ENCODE data around the gene FGD6. TPM values are rescaled to one million over a fixed set of nuclear protein-coding genes. Genes with fewer than 3 reads are reported as not detected.
"Not testable (repeated sequence)": the region's sequence is repeated elsewhere in the genome, so short reads cannot be mapped to it uniquely, and the experiment has no call there.

FGD6 gene
- total RNA-seq, 1 donor = 12.5 TPM

DNA sequence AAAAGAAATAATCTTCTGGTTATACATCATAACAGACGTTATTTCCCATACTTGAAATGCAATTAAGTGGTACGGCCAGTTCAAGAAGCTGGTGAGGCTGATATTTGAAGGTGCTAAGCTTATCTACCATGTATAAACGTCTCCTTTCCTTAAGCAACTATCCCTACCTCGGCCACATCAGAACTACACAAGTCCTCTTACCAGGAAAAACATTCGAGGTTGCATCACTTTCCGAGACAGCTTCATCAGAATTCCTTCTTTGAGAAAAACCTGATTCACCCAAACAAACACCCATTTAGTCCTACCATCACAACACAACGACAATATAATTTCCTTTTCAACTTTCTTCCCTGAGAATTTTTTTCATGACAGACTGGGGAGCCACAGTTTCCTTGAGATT lies 109.9 kb downstream of the FGD6 start:
- TF ChIP-seq, protein P1, sequence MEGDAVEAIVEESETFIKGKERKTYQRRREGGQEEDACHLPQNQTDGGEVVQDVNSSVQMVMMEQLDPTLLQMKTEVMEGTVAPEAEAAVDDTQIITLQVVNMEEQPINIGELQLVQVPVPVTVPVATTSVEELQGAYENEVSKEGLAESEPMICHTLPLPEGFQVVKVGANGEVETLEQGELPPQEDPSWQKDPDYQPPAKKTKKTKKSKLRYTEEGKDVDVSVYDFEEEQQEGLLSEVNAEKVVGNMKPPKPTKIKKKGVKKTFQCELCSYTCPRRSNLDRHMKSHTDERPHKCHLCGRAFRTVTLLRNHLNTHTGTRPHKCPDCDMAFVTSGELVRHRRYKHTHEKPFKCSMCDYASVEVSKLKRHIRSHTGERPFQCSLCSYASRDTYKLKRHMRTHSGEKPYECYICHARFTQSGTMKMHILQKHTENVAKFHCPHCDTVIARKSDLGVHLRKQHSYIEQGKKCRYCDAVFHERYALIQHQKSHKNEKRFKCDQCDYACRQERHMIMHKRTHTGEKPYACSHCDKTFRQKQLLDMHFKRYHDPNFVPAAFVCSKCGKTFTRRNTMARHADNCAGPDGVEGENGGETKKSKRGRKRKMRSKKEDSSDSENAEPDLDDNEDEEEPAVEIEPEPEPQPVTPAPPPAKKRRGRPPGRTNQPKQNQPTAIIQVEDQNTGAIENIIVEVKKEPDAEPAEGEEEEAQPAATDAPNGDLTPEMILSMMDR (IDR thresholded peaks at IDR 0.05; ENCODE audit: insufficient read depth, low read length) = no peak
- H3K4me3 ChIP-seq (ENCODE audit: low read depth, low read length) = no peak overlapping the region
- no peak for DNase-seq (ENCODE audit: low read depth)

DNA sequence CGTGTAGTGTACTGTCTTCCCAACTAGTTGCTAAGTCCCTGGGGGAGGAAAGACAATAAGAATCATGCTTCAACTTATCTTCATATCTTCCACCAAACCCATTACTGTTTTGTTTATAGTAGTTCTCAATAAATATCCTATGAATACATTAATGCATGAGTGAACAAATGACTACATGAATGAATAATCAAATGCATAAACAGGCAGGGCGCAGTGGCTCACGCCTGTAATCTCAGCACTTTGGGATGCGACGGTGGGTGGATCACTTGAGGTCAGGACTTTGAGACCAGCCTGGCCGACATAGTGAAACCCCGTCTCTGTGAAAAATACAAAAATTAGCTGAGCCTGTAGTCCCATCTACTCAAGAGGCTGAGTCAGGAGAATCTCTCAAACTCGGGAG lies 111.7 kb downstream of the FGD6 start:
- no peak for DNase-seq (ENCODE audit: low read depth)
- H3K4me3 ChIP-seq (ENCODE audit: low read depth, low read length) = no peak overlapping the region
- TF ChIP-seq, protein P1 (IDR thresholded peaks at IDR 0.05; ENCODE audit: insufficient read depth, low read length) = no peak

DNA sequence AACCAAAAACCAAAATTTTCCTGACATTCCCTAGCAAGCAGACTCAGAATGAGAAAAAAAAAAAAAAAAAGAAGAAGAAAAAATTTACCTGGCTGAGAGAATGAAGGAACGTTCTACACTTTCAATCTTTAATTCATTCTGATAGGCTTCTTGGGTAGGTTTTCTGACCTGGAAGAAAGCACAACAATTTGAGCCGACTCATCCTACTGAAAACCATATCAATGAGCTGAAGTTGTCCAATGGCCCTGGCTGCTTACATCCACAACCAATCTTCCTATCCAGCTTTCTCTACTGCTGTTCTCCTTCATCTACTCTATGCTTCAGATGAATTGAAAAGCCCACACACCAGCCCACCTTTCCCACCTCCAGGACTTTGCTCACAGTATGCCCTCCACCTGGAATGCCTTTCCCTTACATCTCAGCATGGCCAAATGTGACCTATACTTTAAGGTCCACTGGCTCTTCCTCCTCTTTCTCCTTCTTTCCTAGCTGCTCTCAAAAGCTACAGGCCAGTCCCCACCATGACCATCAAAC lies 112.3 kb downstream of the FGD6 start:
- no peak overlapping the region for H3K4me3 ChIP-seq (ENCODE audit: low read depth, low read length)
- no peak for DNase-seq (ENCODE audit: low read depth)
- TF ChIP-seq, protein P1 (IDR thresholded peaks at IDR 0.05; ENCODE audit: insufficient read depth, low read length) = no peak

DNA sequence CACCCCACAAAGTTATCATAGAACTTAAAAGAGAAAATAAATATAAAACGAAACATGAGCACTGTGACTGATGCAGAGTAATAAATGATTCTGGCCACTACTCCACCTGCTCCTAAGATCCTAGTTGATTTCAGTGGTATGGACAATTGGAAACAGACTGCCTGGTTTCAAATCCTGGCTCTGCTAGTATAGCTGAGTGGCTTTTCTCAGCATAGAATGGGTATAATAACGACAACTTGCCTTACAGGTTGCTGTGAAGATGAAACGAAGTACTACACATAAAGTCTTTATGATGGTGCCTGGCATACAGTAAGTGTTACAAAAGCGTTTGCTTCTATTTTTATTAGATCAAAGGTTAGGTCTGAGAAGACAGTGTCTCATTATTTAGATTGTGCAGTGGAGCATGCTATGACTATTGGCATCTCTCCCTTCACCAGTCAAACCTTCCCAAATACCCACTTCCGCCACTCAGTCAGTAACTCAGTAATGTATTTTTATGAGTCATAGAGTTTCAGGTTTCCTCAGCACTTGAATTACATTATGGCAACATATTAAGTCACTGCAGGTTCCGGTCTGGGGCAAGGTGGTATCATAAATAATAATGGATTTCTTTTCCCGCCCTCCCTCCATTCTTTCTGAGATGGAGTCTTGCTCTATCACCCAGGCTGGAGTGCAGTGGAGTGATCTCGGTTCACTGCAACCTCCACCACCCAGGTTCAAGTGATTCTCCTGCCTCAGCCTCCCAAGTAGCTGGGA lies 114.2 kb downstream of the FGD6 start:
- peak; percentile 33 for DNase-seq (ENCODE audit: low read depth)
- H3K4me3 ChIP-seq (ENCODE audit: low read depth, low read length) = no peak overlapping the region
- TF ChIP-seq, protein P1 (IDR thresholded peaks at IDR 0.05; ENCODE audit: insufficient read depth, low read length) = no peak

DNA sequence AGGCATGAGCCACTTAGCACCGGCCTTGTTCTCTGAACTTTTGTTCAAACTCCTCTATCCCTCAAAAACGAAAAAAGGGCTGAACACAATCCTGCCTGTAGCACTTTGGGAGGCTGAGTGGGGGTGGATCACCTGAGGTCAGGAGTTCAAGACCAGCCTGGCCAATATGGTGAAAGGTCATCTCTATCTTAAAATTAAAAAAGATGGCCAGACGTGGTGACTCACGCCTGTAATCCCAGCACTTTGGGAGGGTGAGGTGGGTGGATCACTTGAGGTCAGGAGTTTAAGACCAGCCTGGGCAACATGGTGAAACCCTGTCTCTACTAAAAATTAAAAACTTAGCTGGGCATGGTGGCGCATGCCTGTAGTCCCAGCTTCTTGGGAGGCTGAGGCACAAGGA lies 115.3 kb downstream of the FGD6 start:
- not testable (repeated sequence) for DNase-seq (ENCODE audit: low read depth); H3K4me3 ChIP-seq (ENCODE audit: low read depth, low read length)

DNA sequence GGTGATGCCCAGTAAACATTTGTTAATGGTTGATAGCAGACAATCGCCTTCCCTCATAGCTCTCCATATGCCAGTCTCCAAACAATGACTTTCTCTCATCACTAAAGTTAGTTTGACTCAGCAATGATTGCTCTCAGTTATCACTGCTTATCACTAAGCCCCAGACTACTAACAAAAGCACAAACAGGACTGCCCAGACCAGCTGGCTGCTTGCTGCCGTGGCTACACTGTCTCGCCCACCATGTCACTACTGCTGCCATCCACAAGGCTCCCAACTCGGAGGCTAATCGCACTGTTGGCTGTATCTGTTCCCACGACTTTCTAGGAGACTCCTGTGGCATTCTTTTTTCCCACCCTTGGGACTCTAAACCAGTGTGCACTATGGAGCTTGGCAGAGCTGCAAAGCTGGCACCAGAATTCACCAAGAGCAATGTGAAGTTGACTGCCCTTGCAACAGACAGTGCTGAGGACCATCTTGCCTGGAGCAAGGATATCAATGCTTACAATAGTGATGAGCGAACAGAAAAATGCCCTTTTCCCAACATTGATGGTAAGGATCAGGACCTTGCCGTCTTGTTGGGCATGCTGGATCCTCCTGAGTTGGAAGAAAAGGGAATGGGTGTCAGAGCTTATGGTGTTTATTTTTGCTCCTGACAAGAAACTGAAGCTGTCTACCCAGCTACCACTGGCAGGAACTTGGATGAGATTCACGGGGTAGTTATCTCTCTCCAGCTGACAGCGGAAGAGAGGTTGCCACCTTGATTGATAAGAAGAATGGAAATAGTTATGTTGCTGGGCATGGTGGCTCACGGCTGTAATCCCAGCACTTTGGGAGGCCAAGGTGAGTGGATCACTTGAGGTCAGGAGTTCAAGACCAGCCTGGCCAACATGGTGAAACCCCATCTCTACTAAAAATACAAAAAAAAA lies 116.7 kb downstream of the FGD6 start:
- TF ChIP-seq, protein P1 (IDR thresholded peaks at IDR 0.05; ENCODE audit: insufficient read depth, low read length) = no peak
- DNase-seq (ENCODE audit: low read depth) = no peak
- H3K4me3 ChIP-seq (ENCODE audit: low read depth, low read length) = no peak overlapping the region

DNA sequence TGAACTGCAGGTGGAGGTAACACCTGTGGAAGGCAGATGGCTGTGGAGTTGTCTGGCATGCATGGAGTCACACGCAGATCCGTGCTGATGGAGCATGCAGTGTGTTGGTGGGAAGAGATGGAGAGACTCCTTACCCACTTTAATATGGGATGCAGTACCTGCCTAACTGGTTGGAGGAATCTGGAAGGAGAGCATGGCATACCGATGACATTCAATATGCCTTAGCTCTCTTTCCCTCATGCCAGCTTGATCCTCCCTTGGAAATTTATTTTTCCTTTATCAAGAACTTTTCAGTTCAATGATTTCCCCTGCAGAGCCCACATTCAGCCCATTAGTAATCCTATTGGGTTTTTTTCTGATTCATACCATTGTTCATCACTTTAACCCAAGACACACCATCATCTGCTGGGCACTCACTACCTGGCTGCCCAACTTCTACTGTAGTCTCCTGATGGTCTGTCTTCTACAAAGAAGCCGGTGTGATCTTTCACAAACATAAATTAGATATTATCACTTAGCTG lies 117.9 kb downstream of the FGD6 start:
- TF ChIP-seq, protein P1 (IDR thresholded peaks at IDR 0.05; ENCODE audit: insufficient read depth, low read length) = no peak
- no peak overlapping the region for H3K4me3 ChIP-seq (ENCODE audit: low read depth, low read length)
- no peak for DNase-seq (ENCODE audit: low read depth)

All from fibroblast of the aortic adventitia (primary cell).